Esophagus squamous epithelium (tissue), 4 donors: ENCODE results near the gene NDUFV1.

Experiments used
- POLR2A ChIP-seq, 4 donors: fragments of 450-650 bp; IDR thresholded peaks; one replicate each; pipeline ENCODE4 v1.6.1; 2017; ENCODE audit warnings: antibody characterized with exemption in 4 of 4, mild to moderate bottlenecking in 4 of 4, moderate library complexity in 3 of 4
- TF ChIP-seq, protein P1 (sequence below), 6 experiments: fragments of 450-650 bp in 4 of 6; fragments of 200-600 bp in 2 of 6; sonication (generic) in 2 of 6; IDR thresholded peaks; one replicate each; pipeline ENCODE4 v1.5.1; 2016 to 2019; ENCODE audit warnings: antibody characterized with exemption in 6 of 6, mild to moderate bottlenecking in 4 of 6, moderate library complexity in 4 of 6

DNA sequence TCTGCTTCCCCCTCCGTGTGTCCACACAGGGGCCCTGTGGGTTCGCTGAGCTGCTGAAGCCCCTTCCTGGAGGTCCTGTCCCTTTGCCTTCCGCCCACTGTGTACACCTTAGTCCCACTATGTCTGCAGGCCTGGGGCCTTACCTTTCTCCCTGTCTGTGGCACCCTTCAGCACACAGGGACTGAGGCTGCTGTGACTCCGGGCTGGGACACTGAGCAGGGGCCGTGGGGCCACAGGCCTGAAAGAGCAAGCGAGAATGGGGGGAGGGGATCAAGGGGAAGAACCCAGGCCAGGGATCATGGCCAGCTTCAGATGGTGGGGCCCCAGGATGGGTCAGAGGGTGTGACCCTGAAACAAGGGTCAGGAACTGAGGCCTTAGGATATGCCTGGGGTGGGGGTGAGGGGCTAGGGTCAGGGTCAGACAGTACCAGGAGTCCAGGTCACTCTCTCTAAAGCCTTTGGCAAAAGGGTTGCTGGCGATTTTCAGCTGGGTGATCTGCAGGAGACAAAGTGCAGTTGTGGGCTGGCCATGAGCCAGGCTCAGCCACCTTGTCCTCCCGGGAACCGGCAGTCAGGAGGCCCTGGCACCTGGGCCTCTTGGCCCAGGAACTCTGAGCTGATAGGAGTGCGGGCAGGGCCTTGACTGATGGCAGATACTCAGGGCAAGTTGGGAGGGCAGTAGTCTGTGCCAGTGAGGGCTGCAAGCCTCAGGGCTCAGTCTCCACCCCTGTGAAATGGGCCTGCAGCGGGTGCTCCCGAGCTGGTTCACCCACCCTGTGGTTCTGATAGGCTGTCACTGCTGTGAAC, 25.6 kb downstream of the NDUFV1 start:
- TF ChIP-seq, protein P1, sequence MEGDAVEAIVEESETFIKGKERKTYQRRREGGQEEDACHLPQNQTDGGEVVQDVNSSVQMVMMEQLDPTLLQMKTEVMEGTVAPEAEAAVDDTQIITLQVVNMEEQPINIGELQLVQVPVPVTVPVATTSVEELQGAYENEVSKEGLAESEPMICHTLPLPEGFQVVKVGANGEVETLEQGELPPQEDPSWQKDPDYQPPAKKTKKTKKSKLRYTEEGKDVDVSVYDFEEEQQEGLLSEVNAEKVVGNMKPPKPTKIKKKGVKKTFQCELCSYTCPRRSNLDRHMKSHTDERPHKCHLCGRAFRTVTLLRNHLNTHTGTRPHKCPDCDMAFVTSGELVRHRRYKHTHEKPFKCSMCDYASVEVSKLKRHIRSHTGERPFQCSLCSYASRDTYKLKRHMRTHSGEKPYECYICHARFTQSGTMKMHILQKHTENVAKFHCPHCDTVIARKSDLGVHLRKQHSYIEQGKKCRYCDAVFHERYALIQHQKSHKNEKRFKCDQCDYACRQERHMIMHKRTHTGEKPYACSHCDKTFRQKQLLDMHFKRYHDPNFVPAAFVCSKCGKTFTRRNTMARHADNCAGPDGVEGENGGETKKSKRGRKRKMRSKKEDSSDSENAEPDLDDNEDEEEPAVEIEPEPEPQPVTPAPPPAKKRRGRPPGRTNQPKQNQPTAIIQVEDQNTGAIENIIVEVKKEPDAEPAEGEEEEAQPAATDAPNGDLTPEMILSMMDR (IDR thresholded peaks at IDR 0.05), result no peak
- TF ChIP-seq POLR2A (IDR thresholded peaks at IDR 0.05), result no peak
